K562 (cell line): ENCODE measurements around the gene LCA5L. TPM values are rescaled to one million over a fixed set of nuclear protein-coding genes. Genes with fewer than 3 reads are reported as not detected.

Experiments
- CBFA2T3 ChIP-seq: fragments of 450-650 bp; IDR thresholded peaks from 2 replicates; pipeline ENCODE4 v1.6.1; 2017
- EP400 ChIP-seq: fragments of 450-650 bp; IDR thresholded peaks from 2 replicates; pipeline ENCODE4 v1.6.1; 2017; ENCODE audit warnings: antibody characterized with exemption, mild to moderate bottlenecking, moderate library complexity
- FOXP1 ChIP-seq: sonication (generic); formaldehyde crosslinking; IDR thresholded peaks from 2 replicates; pipeline ENCODE4 v1.8.0; 2022; ENCODE audit warnings: mild to moderate bottlenecking, missing genetic modification reagents
- HDAC2 ChIP-seq: fragments of 450-650 bp; IDR thresholded peaks from 2 replicates; pipeline ENCODE4 v1.6.1; 2016; ENCODE audit warnings: mild to moderate bottlenecking
- MTF1 ChIP-seq: fragments of 250-450 bp; sonication (Bioruptor Pico); IDR thresholded peaks from 2 replicates; pipeline ENCODE4 v1.9.0; 2021; ENCODE audit warnings: moderate library complexity, mild to moderate bottlenecking, inconsistent platforms, borderline replicate concordance
- NR1H2 ChIP-seq: sonication (generic); formaldehyde crosslinking; IDR thresholded peaks from 2 replicates; pipeline ENCODE4 v1.4.0; 2020; ENCODE audit warnings: mild to moderate bottlenecking, missing genetic modification reagents
- TEAD1 ChIP-seq, 2 experiments: fragments of 450-650 bp in 1 of 2; sonication (generic) in 1 of 2; formaldehyde crosslinking; IDR thresholded peaks; 2 replicates each; pipeline versions ENCODE4 v1.4.0 to v1.8.0; 2020 to 2022; ENCODE audit warnings: mild to moderate bottlenecking in 2 of 2, missing genetic modification reagents in 1 of 2
- TSC22D4 ChIP-seq: fragments of 450-650 bp; IDR thresholded peaks from 2 replicates; pipeline ENCODE4 v1.6.1; 2016; ENCODE audit warnings: missing genetic modification characterization, missing biosample characterization, control low read depth
- XRCC4 ChIP-seq: IDR thresholded peaks from one replicate; pipeline ENCODE4 v1.6.1; 2011; ENCODE audit not compliant: insufficient read depth, insufficient read length; ENCODE audit errors: extremely low read depth
- ZNF707 ChIP-seq: fragments of 250-450 bp; sonication (Bioruptor Pico); conservative IDR thresholded peaks from 2 replicates; pipeline ENCODE4 v1.8.0; 2022; ENCODE audit warnings: inconsistent platforms, mild to moderate bottlenecking, moderate library complexity
- polyA plus RNA-seq, 8 experiments: library from polyadenylated mRNA; depleted of rRNA in 4 of 8; stranded (reverse) in 5 of 8; unstranded in 3 of 8; fragments of >200 nt; fragmentation: Nextera tagmentation in 2 of 8; fragmentation: Illumina TruSeq in 1 of 8; extraction: Ambion mirVana in 2 of 8; extraction: Trizol in 1 of 8; gene quantifications; 2 replicates each; pipeline versions ENCODE4 v1.2.1 to v1.2.3, GENCODE V29; 2011 to 2014; ENCODE audit warnings: inconsistent platforms in 1 of 8, missing spikeins in 1 of 8
- total RNA-seq, 7 experiments: library from RNA; depleted of rRNA in 6 of 7; stranded (reverse); fragments of >200 nt in 6 of 7; fragmentation: Illumina TruSeq in 2 of 7; extraction: Trizol in 2 of 7; gene quantifications; 2 replicates each; pipeline versions ENCODE4 v1.2.1 to v1.2.3, GENCODE V29; 2011 to 2021; ENCODE audit warnings: low replicate concordance in 1 of 7
- TF ChIP-seq, protein P1 (sequence below): sonication (generic); formaldehyde crosslinking; IDR thresholded peaks from 2 replicates; pipeline ENCODE4 v1.8.0; 2022; ENCODE audit warnings: mild to moderate bottlenecking, missing genetic modification reagents
- TF ChIP-seq, protein P2 (sequence below): fragments of 450-650 bp; formaldehyde crosslinking; IDR thresholded peaks from 2 replicates; pipeline ENCODE4 v1.4.0; 2022; ENCODE audit warnings: missing genetic modification characterization
- TF ChIP-seq, protein P3 (sequence below): fragments of 200-400 bp; formaldehyde crosslinking; IDR thresholded peaks from 2 replicates; pipeline ENCODE4 v1.6.1; 2017; ENCODE audit warnings: mild to moderate bottlenecking, low read depth, low read length, moderate library complexity
- TF ChIP-seq, protein P4 (sequence below): fragments of 250-450 bp; sonication (Bioruptor Pico); IDR thresholded peaks from 2 replicates; pipeline ENCODE4 v1.8.0; 2021; ENCODE audit warnings: borderline replicate concordance, mild to moderate bottlenecking, moderate library complexity; ENCODE audit not compliant: poor library complexity, severe bottlenecking
- TF ChIP-seq, protein P5 (sequence below): fragments of 250-450 bp; sonication (Bioruptor Pico); IDR thresholded peaks from 2 replicates; pipeline ENCODE4 v1.5.0; 2020; ENCODE audit warnings: mild to moderate bottlenecking
- TF ChIP-seq, protein P6 (sequence below), 2 experiments: fragments of 450-650 bp in 1 of 2; sonication (generic) in 1 of 2; formaldehyde crosslinking; conservative IDR thresholded peaks; 2 replicates each; pipeline versions ENCODE4 v1.4.0 to v1.8.1; 2020 to 2022; ENCODE audit warnings: mild to moderate bottlenecking in 1 of 2, missing genetic modification reagents in 1 of 2
- TF ChIP-seq, protein P7 (sequence below): fragments of 450-650 bp; formaldehyde crosslinking; IDR thresholded peaks from 2 replicates; pipeline ENCODE4 v1.4.0; 2022; ENCODE audit warnings: mild to moderate bottlenecking, moderate library complexity
- TF ChIP-seq, protein P8 (sequence below): sonication (generic); formaldehyde crosslinking; IDR thresholded peaks from 2 replicates; pipeline ENCODE4 v1.8.0; 2022; ENCODE audit warnings: missing genetic modification reagents, mild to moderate bottlenecking, moderate library complexity, borderline replicate concordance

LCA5L gene
- total and polyA plus RNA-seq, 9 of the 15 experiments (the other 6 are each of a cell fraction or from before 2014, with no cell fraction given): 1.8 to 4.9 (median 3.8) TPM

DNA sequence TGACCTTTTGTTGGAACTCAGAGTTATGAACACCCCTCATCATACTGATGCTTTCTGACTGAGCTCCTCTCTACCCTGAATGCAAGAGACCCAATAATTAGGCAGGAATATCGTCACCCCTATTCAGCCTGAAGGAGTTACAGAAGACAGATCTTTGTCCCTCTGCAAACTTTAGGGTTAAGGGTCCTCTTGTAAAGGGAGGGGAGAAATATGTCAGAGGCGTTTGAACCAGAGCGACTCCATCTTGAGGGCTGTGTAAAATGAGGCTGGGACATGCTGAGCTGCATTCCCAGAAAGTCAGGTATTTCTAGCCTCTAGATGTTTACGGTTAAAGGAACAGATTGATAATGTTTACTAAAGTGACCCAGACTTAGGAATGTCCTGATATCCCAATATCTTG lies 86.2 kb downstream of the LCA5L start (continued):
- TF ChIP-seq ZNF707 (CRISPR knock-in tag): no peak; the same call in 1 of the 2 replicates
- TF ChIP-seq, protein P1, sequence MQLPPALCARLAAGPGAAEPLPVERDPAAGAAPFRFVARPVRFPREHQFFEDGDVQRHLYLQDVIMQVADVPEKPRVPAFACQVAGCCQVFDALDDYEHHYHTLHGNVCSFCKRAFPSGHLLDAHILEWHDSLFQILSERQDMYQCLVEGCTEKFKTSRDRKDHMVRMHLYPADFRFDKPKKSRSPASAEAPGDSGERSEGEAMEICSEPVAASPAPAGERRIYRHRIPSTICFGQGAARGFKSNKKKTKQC (CRISPR knock-in tag): no peak
- no peak for TF ChIP-seq NR1H2 (CRISPR knock-in tag)
- no peak for TF ChIP-seq MTF1 (CRISPR knock-in tag)
- TF ChIP-seq, protein P2, sequence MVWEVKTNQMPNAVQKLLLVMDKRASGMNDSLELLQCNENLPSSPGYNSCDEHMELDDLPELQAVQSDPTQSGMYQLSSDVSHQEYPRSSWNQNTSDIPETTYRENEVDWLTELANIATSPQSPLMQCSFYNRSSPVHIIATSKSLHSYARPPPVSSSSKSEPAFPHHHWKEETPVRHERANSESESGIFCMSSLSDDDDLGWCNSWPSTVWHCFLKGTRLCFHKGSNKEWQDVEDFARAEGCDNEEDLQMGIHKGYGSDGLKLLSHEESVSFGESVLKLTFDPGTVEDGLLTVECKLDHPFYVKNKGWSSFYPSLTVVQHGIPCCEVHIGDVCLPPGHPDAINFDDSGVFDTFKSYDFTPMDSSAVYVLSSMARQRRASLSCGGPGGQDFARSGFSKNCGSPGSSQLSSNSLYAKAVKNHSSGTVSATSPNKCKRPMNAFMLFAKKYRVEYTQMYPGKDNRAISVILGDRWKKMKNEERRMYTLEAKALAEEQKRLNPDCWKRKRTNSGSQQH (CRISPR knock-in tag): peak; percentile 66; the same call in 1 of the 2 replicates
- TF ChIP-seq, protein P3, sequence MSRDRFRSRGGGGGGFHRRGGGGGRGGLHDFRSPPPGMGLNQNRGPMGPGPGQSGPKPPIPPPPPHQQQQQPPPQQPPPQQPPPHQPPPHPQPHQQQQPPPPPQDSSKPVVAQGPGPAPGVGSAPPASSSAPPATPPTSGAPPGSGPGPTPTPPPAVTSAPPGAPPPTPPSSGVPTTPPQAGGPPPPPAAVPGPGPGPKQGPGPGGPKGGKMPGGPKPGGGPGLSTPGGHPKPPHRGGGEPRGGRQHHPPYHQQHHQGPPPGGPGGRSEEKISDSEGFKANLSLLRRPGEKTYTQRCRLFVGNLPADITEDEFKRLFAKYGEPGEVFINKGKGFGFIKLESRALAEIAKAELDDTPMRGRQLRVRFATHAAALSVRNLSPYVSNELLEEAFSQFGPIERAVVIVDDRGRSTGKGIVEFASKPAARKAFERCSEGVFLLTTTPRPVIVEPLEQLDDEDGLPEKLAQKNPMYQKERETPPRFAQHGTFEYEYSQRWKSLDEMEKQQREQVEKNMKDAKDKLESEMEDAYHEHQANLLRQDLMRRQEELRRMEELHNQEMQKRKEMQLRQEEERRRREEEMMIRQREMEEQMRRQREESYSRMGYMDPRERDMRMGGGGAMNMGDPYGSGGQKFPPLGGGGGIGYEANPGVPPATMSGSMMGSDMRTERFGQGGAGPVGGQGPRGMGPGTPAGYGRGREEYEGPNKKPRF: no peak
- TF ChIP-seq, protein P4, sequence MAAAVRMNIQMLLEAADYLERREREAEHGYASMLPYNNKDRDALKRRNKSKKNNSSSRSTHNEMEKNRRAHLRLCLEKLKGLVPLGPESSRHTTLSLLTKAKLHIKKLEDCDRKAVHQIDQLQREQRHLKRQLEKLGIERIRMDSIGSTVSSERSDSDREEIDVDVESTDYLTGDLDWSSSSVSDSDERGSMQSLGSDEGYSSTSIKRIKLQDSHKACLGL (CRISPR knock-in tag): no peak
- no peak for TF ChIP-seq XRCC4
- no peak for TF ChIP-seq CBFA2T3
- TF ChIP-seq FOXP1 (CRISPR knock-in tag): no peak
- no peak for TF ChIP-seq EP400
- TF ChIP-seq, protein P5, sequence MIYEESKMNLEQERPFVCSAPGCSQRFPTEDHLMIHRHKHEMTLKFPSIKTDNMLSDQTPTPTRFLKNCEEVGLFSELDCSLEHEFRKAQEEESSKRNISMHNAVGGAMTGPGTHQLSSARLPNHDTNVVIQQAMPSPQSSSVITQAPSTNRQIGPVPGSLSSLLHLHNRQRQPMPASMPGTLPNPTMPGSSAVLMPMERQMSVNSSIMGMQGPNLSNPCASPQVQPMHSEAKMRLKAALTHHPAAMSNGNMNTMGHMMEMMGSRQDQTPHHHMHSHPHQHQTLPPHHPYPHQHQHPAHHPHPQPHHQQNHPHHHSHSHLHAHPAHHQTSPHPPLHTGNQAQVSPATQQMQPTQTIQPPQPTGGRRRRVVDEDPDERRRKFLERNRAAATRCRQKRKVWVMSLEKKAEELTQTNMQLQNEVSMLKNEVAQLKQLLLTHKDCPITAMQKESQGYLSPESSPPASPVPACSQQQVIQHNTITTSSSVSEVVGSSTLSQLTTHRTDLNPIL: peak; percentile 91
- no peak for TF ChIP-seq TSC22D4 (tag)
- TF ChIP-seq, protein P6, sequence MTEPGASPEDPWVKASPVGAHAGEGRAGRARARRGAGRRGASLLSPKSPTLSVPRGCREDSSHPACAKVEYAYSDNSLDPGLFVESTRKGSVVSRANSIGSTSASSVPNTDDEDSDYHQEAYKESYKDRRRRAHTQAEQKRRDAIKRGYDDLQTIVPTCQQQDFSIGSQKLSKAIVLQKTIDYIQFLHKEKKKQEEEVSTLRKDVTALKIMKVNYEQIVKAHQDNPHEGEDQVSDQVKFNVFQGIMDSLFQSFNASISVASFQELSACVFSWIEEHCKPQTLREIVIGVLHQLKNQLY (CRISPR knock-in tag; conservative IDR thresholded peaks at IDR 0.05): no peak
- TF ChIP-seq HDAC2: no peak
- TF ChIP-seq TEAD1 (CRISPR knock-in tag; IDR thresholded peaks at IDR 0.05): peak in 1 of 2 experiments; percentile 96; a peak in 2 of 4 replicates
- TF ChIP-seq, protein P7, sequence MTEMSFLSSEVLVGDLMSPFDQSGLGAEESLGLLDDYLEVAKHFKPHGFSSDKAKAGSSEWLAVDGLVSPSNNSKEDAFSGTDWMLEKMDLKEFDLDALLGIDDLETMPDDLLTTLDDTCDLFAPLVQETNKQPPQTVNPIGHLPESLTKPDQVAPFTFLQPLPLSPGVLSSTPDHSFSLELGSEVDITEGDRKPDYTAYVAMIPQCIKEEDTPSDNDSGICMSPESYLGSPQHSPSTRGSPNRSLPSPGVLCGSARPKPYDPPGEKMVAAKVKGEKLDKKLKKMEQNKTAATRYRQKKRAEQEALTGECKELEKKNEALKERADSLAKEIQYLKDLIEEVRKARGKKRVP (CRISPR knock-in tag): peak; percentile 91
- TF ChIP-seq, protein P8, sequence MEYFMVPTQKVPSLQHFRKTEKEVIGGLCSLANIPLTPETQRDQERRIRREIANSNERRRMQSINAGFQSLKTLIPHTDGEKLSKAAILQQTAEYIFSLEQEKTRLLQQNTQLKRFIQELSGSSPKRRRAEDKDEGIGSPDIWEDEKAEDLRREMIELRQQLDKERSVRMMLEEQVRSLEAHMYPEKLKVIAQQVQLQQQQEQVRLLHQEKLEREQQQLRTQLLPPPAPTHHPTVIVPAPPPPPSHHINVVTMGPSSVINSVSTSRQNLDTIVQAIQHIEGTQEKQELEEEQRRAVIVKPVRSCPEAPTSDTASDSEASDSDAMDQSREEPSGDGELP (CRISPR knock-in tag): no peak
